ENCODE results near the gene ANGPTL5.

- no peak for TF ChIP-seq CTCF (IDR thresholded peaks at IDR 0.05)
- TF ChIP-seq POLR2A (IDR thresholded peaks at IDR 0.05) = no peak
Observed at GRCh38 chr11:101920992-101921391, 4.7 kb upstream of the ANGPTL5 start.

Data from testis (tissue), 2 donors.